Renal cortical epithelial cell (primary cell): ENCODE measurements around the gene SEPTIN10. TPM values are rescaled to one million over a fixed set of nuclear protein-coding genes. Genes with fewer than 3 reads are reported as not detected.

Experiments used
- DNase-seq: peaks from one replicate; pipeline ENCODE4 v3.0.0-alpha.2; 2011; ENCODE audit warnings: low read depth
- total RNA-seq: library from RNA; depleted of rRNA; stranded (reverse); fragments of >200 nt; gene quantifications from 2 replicates; pipeline ENCODE4 v1.2.3, GENCODE V29; 2014

SEPTIN10 gene
- total RNA-seq, 1 donor from 2014 or later: 122 TPM

- no peak for DNase-seq
Measured at GRCh38 chr2:109523121-109523520, 90.6 kb downstream of the SEPTIN10 start.

GRCh38 chr2:109522063-109522374 is 91.7 kb downstream of the SEPTIN10 start:
- DNase-seq: no peak

GRCh38 chr2:109521233-109522062 is 92.3 kb downstream of the SEPTIN10 start:
- no peak for DNase-seq

GRCh38 chr2:109519513-109519912 is 94.3 kb downstream of the SEPTIN10 start:
- no peak for DNase-seq

GRCh38 chr2:109517118-109517889 is 96.5 kb downstream of the SEPTIN10 start:
- peak; percentile 18 for DNase-seq

- no peak for DNase-seq
Measured at GRCh38 chr2:109516445-109517117, 97.2 kb downstream of the SEPTIN10 start.

GRCh38 chr2:109514857-109515256 is 98.9 kb downstream of the SEPTIN10 start:
- no peak for DNase-seq

- DNase-seq: peak; percentile 41
Measured at GRCh38 chr2:109513749-109514588, 99.8 kb downstream of the SEPTIN10 start.

GRCh38 chr2:109513230-109513629 is 100.5 kb downstream of the SEPTIN10 start:
- no peak for DNase-seq

GRCh38 chr2:109512076-109512475 is 101.7 kb downstream of the SEPTIN10 start:
- DNase-seq: no peak

- DNase-seq: no peak
Measured at GRCh38 chr2:109511168-109511567, 102.6 kb downstream of the SEPTIN10 start.

- peak; percentile 59 for DNase-seq
Measured at GRCh38 chr2:109510136-109511028, 103.4 kb downstream of the SEPTIN10 start.

- DNase-seq: no peak
Measured at GRCh38 chr2:109508556-109508955, 105.2 kb downstream of the SEPTIN10 start.

- no peak for DNase-seq
Measured at GRCh38 chr2:109507828-109508227, 105.9 kb downstream of the SEPTIN10 start.

GRCh38 chr2:109507217-109507616 is 106.5 kb downstream of the SEPTIN10 start:
- DNase-seq: no peak

GRCh38 chr2:109503191-109503590 is 110.6 kb downstream of the SEPTIN10 start:
- no peak for DNase-seq

- no peak for DNase-seq
Measured at GRCh38 chr2:109501461-109501860, 112.3 kb downstream of the SEPTIN10 start.

- no peak for DNase-seq
Measured at GRCh38 chr2:109500910-109501309, 112.9 kb downstream of the SEPTIN10 start.

- DNase-seq: no peak
Measured at GRCh38 chr2:109499566-109499965, 114.2 kb downstream of the SEPTIN10 start.

GRCh38 chr2:109498906-109499305 is 114.9 kb downstream of the SEPTIN10 start:
- no peak for DNase-seq
